IPS-18c (cell line): Measurements from ENCODE around the gene PSMA4.

Experiments used
- H3K4me3 ChIP-seq: 2 replicates; pipeline ENCODE4 v1.7.0; 2013; ENCODE audit warnings: low read depth, mild to moderate bottlenecking, low read length, moderate library complexity; ENCODE audit not compliant: insufficient read depth
- H3K9me3 ChIP-seq: one replicate; pipeline ENCODE4 v1.6.1; 2013; ENCODE audit warnings: mild to moderate bottlenecking, low read length, moderate library complexity; ENCODE audit not compliant: control insufficient read depth, insufficient read depth

The PSMA4 gene

DNA sequence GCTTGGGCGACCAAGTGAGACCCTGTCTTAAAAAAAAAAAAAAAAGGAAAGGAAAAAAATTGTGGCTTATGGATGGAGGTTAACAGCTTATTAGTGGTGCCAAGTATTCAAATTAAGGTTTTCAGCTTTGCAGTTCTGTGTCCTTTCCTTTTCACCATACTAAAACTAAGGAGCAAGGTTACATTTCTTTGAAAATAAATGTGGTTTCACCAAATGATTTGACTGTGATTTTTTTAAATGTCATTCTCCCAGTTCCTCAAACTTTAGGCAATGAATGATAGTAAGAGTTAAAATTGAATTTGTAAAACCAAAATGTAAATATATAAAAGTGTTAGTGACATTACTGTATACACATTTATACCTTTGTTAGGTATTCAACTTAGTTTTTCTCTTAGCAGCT is 34.7 kb downstream of the PSMA4 start:
- Histone ChIP-seq H3K4me3 (no peak overlapping the region), H3K9me3 (no peaks in the 10 kb centered on the region)

DNA sequence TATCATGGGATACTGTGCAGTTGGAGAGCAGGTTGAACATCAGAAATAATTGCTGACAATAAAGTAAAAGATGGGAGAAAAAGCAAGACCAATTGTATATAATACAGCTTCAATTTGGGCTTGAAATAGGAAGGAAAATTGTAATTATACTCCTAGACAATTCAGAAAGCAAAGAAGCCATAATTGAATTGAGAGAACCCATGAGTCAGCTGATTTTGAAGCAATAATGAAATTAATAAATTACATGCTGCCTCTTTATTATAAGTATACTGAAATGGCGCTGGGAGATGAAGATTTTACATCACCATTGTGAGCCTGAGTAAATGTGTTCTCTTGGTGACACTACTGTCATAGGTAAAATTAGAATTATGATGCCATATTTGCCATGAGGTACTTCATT is 57.3 kb downstream of the PSMA4 start:
- Histone ChIP-seq H3K9me3 (no peaks in the 10 kb centered on the region), H3K4me3 (no peak overlapping the region)

DNA sequence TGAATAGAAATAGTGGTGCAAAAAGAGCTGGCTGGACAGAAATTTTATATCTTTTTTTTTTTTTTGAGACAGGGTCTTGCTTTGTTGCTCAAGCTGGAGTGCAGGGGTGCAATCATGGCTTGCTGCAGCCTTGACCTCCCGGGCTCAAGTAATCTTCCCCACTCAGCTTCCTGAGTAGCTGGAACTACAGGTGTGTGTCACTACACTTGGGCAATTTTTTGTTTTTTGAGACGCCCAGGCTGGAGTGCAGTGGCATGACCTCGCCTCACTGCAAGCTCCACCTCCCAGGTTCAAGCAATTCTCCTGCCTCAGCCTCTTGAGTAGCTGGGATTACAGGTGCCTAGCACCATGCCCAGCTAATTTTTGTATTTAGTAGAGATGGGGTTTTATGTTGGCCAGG is 58.1 kb downstream of the PSMA4 start:
- no peaks in the 10 kb centered on the region for H3K9me3 ChIP-seq

DNA sequence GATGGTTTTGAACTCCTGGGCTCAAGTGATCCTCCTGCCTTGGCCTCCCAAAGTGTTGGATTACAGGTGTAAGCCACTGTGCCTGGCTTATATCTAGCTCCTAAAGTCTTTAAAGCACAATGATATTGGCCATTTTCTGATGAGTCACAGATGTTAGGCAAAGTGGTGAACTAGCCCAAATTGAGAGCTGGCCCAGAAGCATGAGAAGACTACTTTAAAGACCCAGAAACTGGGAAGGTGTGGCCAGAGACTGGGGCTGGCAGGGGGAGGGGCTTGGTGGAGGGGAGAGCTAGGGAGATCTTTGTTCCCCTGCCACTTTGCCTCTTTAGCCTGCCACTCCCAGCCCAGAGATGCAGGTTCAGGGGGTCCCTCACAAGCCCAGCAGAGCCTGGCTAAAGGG is 58.9 kb downstream of the PSMA4 start:
- Histone ChIP-seq H3K4me3 (no peak overlapping the region), H3K9me3 (no peaks in the 10 kb centered on the region)

More for the DNA sequence above, 58.1 kb downstream of the PSMA4 start:
- H3K4me3 ChIP-seq = no peak overlapping the region
